GM12878 (cell line): Measurements from ENCODE around the gene CGREF1. TPM values are rescaled to one million over a fixed set of nuclear protein-coding genes. Genes with fewer than 3 reads are reported as not detected.

ENCODE experiments used
- ATAC-seq: fragments of 200-7000 bp; cut with Tn5 transposase; 3 replicates; pipeline ENCODE4 v1.9.1; 2020; ENCODE audit warnings: mild to moderate bottlenecking, moderate library complexity
- BruUV-seq: library from RNA; stranded (reverse); fragments of 400-500 nt; replicated peaks from 2 replicates; lab custom pipeline; 2021; lab: Mats Ljungman, UMichigan
- CTCF ChIA-PET: fragments of 300-600 bp; sonication (Branson Sonifier 250); formaldehyde crosslinking; extraction: SDS; loops from one replicate; lab custom pipeline; 2021; ENCODE audit warnings: inconsistent platforms; lab: Yijun Ruan, JAX
- POLR2A ChIA-PET: fragments of 350-600 bp; formaldehyde crosslinking; extraction: SDS; loops from one replicate; lab custom pipeline; 2021; ENCODE audit warnings: inconsistent platforms; lab: Charles Lee
- RAD21 ChIA-PET: fragments of 300-600 bp; sonication (Branson Sonifier 250); formaldehyde crosslinking; loops from one replicate; lab custom pipeline; 2023; ENCODE audit warnings: antibody characterized with exemption; ENCODE audit not compliant: unreplicated experiment; lab: Charles Lee
- SMC1A ChIA-PET: fragments of 300-600 bp; sonication (Branson Sonifier 250); formaldehyde crosslinking; loops from one replicate; lab custom pipeline; 2023; ENCODE audit not compliant: unreplicated experiment, uncharacterized antibody; lab: Charles Lee
- DNase-seq: peaks from one replicate; pipeline ENCODE4 v3.0.0-alpha.2; 2011; ENCODE audit warnings: low read depth, low spot score
- FAIRE-seq: peaks from 3 replicates; lab custom pipeline; 2011; peaks lifted over from hg19 to GRCh38; lab: Jason Lieb, UNC
- H2AFZ ChIP-seq: 2 replicates; pipeline ENCODE4 v1.6.0; 2011; ENCODE audit warnings: low read depth, low read length, control low read depth; ENCODE audit not compliant: control insufficient read depth
- H3K27ac ChIP-seq: 2 replicates; pipeline ENCODE4 v1.5.1; 2011; ENCODE audit warnings: control low read depth; ENCODE audit not compliant: control insufficient read depth, insufficient read depth
- H3K27me3 ChIP-seq, 2 experiments: replicated peaks in 1 of 2; 2 replicates each; pipeline versions ENCODE4 v1.6.0 to v1.6.1; 2011; ENCODE audit warnings: low read length in 1 of 2; ENCODE audit not compliant: control insufficient read depth in 2 of 2, insufficient read depth in 2 of 2
- H3K36me3 ChIP-seq, 2 experiments: 2 replicates each; pipeline ENCODE4 v1.5.1; 2011; ENCODE audit warnings: low read length in 1 of 2; ENCODE audit not compliant: control insufficient read depth in 2 of 2, insufficient read depth in 2 of 2
- H3K4me1 ChIP-seq: 2 replicates; pipeline ENCODE4 v1.6.1; 2011; ENCODE audit warnings: mild to moderate bottlenecking, low read length, moderate library complexity, mixed read lengths; ENCODE audit not compliant: control insufficient read depth, insufficient read depth
- H3K4me2 ChIP-seq: 2 replicates; pipeline ENCODE4 v1.6.0; 2011; ENCODE audit warnings: control low read depth; ENCODE audit not compliant: control insufficient read depth, insufficient read depth
- H3K4me3 ChIP-seq: fragments of 200-600 bp; sonication (generic); 2 replicates; pipeline ENCODE4 v1.5.1; 2016
- H3K79me2 ChIP-seq: 2 replicates; pipeline ENCODE4 v1.6.0; 2011; ENCODE audit warnings: low read length; ENCODE audit not compliant: control insufficient read depth, insufficient read depth
- H3K9ac ChIP-seq: 2 replicates; pipeline ENCODE4 v1.8.0; 2011; ENCODE audit warnings: low read length, control low read depth, mixed read lengths; ENCODE audit not compliant: control insufficient read depth, insufficient read depth
- H3K9me3 ChIP-seq: replicated peaks from 3 replicates; pipeline ENCODE4 v1.5.1; 2011; ENCODE audit warnings: mild to moderate bottlenecking, low read length; ENCODE audit not compliant: control insufficient read depth, insufficient read depth
- H4K20me1 ChIP-seq: 2 replicates; pipeline ENCODE4 v1.6.0; 2011; ENCODE audit not compliant: control insufficient read depth, insufficient read depth
- FOXK2 ChIP-seq: fragments of 450-650 bp; IDR thresholded peaks from 2 replicates; pipeline ENCODE4 v1.6.1; 2017; ENCODE audit warnings: mild to moderate bottlenecking, moderate library complexity
- GATAD2B ChIP-seq: fragments of 450-650 bp; conservative IDR thresholded peaks from 2 replicates; pipeline ENCODE4 v1.6.1; 2017; ENCODE audit warnings: low read depth, mild to moderate bottlenecking, moderate library complexity
- JUND ChIP-seq: IDR thresholded peaks from 2 replicates; pipeline ENCODE4 v1.6.1; 2012; ENCODE audit warnings: low read depth, mild to moderate bottlenecking, low read length, improper control_type of control experiment, moderate library complexity
- RELA ChIP-seq: fragments of 450-650 bp; IDR thresholded peaks from 2 replicates; pipeline ENCODE4 v1.8.0; 2014; ENCODE audit warnings: borderline replicate concordance; ENCODE audit not compliant: partially characterized antibody
- STAT1 ChIP-seq: fragments of 450-650 bp; conservative IDR thresholded peaks from 2 replicates; pipeline ENCODE4 v1.6.1; 2014; ENCODE audit warnings: antibody characterized with exemption, mild to moderate bottlenecking
- ZNF24 ChIP-seq: fragments of 450-650 bp; IDR thresholded peaks from 2 replicates; pipeline ENCODE4 v1.6.1; 2017; ENCODE audit warnings: antibody characterized with exemption, mild to moderate bottlenecking
- WGBS: methylation state at CpG from one replicate; pipeline ENCODE4 v1.1.6; 2016; ENCODE audit warnings: low lambda C conversion rate; ENCODE audit not compliant: insufficient replicate concordance, insufficient coverage; ENCODE audit errors: missing lambda C conversion rate; 5-methylcytosine and 5-hydroxymethylcytosine counted together
- in situ Hi-C: fragments of 300-500 bp; cut with MboI; formaldehyde crosslinking; loops from 9 replicates; pipeline ENCODE4 v1.14.3; 2018; ENCODE audit warnings: mixed read lengths
- intact Hi-C: fragments of 100-400 bp; cut with micrococcal nuclease; formaldehyde crosslinking; loops from one replicate; pipeline ENCODE4 v1.14.2; 2022; ENCODE audit not compliant: unreplicated experiment
- polyA plus RNA-seq, 11 experiments: library from polyadenylated mRNA; depleted of rRNA in 4 of 11; unstranded in 6 of 11; stranded (reverse) in 5 of 11; fragments of >200 nt; fragmentation: Nextera tagmentation in 4 of 11; fragmentation: Illumina TruSeq in 1 of 11; extraction: Ambion mirVana in 4 of 11; extraction: Trizol in 1 of 11; gene quantifications; 1 replicate in 1 of 11; 2 replicates in 10 of 11; pipeline versions ENCODE4 v1.2.1 to v1.2.3, GENCODE V29; 2011 to 2016; ENCODE audit warnings: inconsistent platforms in 2 of 11, missing spikeins in 2 of 11, low read depth in 1 of 11
- total RNA-seq, 4 experiments: library from RNA; depleted of rRNA in 3 of 4; stranded (reverse); fragments of >200 nt in 3 of 4; fragmentation: Illumina TruSeq in 1 of 4; extraction: Trizol in 1 of 4; gene quantifications; 2 replicates each; pipeline versions ENCODE4 v1.2.1 to v1.2.3, GENCODE V29; 2013 to 2021
- TF ChIP-seq, protein P1 (sequence below): IDR thresholded peaks from 2 replicates; pipeline ENCODE4 v1.6.1; 2011; ENCODE audit warnings: borderline replicate concordance, low read depth, mild to moderate bottlenecking, moderate library complexity, mixed read lengths, low read length; ENCODE audit not compliant: insufficient read depth; ENCODE audit errors: extremely low read length
- TF ChIP-seq, protein P2 (sequence below): fragments of 450-650 bp; formaldehyde crosslinking; IDR thresholded peaks from 2 replicates; pipeline ENCODE4 v1.4.0; 2022; ENCODE audit warnings: mild to moderate bottlenecking, moderate library complexity

CGREF1 gene
- total and polyA plus RNA-seq, 10 of the 15 experiments (the other 5 are each of a cell fraction or from before 2014, with no cell fraction given), result 0.06 to 0.21 TPM; not detected in 8

GRCh38 chr2:27126252-27126710, 7.4 kb upstream of the CGREF1 start:
- BruUV-seq, result no TSS peak
- H3K27ac ChIP-seq, result no peak overlapping the region

More at GRCh38 chr2:27126252-27126710, 7.4 kb upstream of the CGREF1 start:
- Histone ChIP-seq H3K9me3 (no peaks in the 10 kb centered on the region), H3K4me3 (no peak overlapping the region), H2AFZ (no peak overlapping the region), H4K20me1 (no peaks in the 10 kb centered on the region), H3K4me1 (peaks cover 5% of the 10 kb centered on the region; the same call in 1 of the 2 replicates), H3K4me2 (no peak overlapping the region), H3K27me3 (peaks cover 0 to 3% of the 10 kb centered on the region in 2 experiments; a peak in 1 of 4 replicates), H3K79me2 (no peaks in the 10 kb centered on the region), H3K36me3 (peaks cover 6% of the 10 kb centered on the region in 2 experiments), H3K9ac (no peak overlapping the region)
- ChIA-PET CTCF (interaction anchor here (1.7 kb wide), 1 partner anchor 12 kb away, joined by 4 read pairs; no protein-coding TSS in a partner anchor), RAD21 (interaction anchor here (0.6 kb wide), 1 partner anchor 13 kb away, joined by 4 read pairs; no protein-coding TSS in a partner anchor), SMC1A (no interaction called here), POLR2A (no interaction called here)
- ATAC-seq (no peak), FAIRE-seq (no peak), DNase-seq (no peak)
- intact Hi-C loops, result no loop called here
- in situ Hi-C loops, result no loop called here
- TF ChIP-seq STAT1 (no peak), JUND (no peak), RELA (no peak), FOXK2 (no peak), ZNF24 (no peak), GATAD2B (no peak)
- TF ChIP-seq, protein P1, sequence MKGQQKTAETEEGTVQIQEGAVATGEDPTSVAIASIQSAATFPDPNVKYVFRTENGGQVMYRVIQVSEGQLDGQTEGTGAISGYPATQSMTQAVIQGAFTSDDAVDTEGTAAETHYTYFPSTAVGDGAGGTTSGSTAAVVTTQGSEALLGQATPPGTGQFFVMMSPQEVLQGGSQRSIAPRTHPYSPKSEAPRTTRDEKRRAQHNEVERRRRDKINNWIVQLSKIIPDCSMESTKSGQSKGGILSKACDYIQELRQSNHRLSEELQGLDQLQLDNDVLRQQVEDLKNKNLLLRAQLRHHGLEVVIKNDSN, result no peak
- TF ChIP-seq, protein P2, sequence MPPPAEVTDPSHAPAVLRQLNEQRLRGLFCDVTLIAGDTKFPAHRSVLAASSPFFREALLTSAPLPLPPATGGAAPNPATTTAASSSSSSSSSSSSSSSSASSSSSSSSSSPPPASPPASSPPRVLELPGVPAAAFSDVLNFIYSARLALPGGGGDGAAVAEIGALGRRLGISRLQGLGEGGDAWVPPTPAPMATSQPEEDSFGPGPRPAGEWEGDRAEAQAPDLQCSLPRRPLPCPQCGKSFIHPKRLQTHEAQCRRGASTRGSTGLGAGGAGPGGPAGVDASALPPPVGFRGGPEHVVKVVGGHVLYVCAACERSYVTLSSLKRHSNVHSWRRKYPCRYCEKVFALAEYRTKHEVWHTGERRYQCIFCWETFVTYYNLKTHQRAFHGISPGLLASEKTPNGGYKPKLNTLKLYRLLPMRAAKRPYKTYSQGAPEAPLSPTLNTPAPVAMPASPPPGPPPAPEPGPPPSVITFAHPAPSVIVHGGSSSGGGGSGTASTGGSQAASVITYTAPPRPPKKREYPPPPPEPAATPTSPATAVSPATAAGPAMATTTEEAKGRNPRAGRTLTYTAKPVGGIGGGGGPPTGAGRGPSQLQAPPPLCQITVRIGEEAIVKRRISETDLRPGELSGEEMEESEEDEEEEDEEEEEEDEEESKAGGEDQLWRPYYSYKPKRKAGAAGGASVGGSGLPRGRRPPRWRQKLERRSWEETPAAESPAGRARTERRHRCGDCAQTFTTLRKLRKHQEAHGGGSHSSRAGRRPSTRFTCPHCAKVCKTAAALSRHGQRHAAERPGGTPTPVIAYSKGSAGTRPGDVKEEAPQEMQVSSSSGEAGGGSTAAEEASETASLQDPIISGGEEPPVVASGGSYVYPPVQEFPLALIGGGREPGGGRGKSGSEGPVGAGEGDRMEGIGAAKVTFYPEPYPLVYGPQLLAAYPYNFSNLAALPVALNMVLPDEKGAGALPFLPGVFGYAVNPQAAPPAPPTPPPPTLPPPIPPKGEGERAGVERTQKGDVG (CRISPR knock-in tag), result no peak
- WGBS, result 50% methylated on average over 5 of the region's 5 CpGs
